Measurements from ENCODE around the gene HIGD1A. TPM values are rescaled to one million over a fixed set of nuclear protein-coding genes. Genes with fewer than 3 reads are reported as not detected.

Gene HIGD1A
- total and polyA plus RNA-seq, 7 donors: 81.0 to 169 (median 118) TPM

- 62 to 66% (median 63%) methylated on average over 4 of the region's 4 CpGs for WGBS, 3 donors
- no peaks in the 10 kb centered on the region for H3K36me3 ChIP-seq (ENCODE audit: insufficient read depth in 1 of 2, low read depth in 1 of 2)
- H3K27me3 ChIP-seq (ENCODE audit: insufficient read depth in 3 of 3, low read length in 2 of 3): no peaks in the 10 kb centered on the region
- peaks cover 4% of the 10 kb centered on the region for H3K4me1 ChIP-seq
- no peak for TF ChIP-seq CTCF (IDR thresholded peaks at IDR 0.05)
- no peak overlapping the region for H3K4me3 ChIP-seq
- intact Hi-C loops (cut with DNase I): no loop called here
- no peak overlapping the region for H3K27ac ChIP-seq
- DNase-seq (no peak), ATAC-seq (no peak)
- H3K9me3 ChIP-seq: no peaks in the 10 kb centered on the region
These were observed 23.4 kb upstream of the HIGD1A start for GRCh38 chr3:42827654-42828053.

DNA sequence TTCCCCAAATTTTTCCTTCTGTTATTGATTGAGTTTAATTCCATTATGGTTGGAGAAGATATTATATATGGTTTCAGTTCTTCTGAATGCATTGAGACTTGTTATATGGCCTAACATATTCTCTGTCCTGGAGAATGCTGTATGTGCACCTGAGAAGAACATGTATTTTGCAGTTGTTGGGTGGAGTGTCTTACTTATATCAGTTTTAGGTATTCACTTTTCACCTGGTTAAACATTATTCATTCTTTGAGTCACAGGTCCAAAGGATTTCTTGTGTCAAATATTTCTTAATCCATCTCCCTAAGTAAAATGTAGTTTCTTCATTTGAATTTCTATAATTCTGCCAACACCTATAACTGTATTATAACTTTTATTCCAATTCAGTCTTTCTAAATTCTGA lies 22.7 kb upstream of the HIGD1A start:
- H3K36me3 ChIP-seq (ENCODE audit: insufficient read depth in 1 of 2, low read depth in 1 of 2): no peaks in the 10 kb centered on the region
- H3K27me3 ChIP-seq (ENCODE audit: insufficient read depth in 3 of 3, low read length in 2 of 3): no peaks in the 10 kb centered on the region
- intact Hi-C loops (cut with DNase I): no loop called here
- H3K4me1 ChIP-seq: peaks cover 4% of the 10 kb centered on the region
- ATAC-seq (no peak), DNase-seq (no peak)
- H3K9me3 ChIP-seq: no peaks in the 10 kb centered on the region
- H3K4me3 ChIP-seq: no peak overlapping the region
- no peak overlapping the region for H3K27ac ChIP-seq
- TF ChIP-seq CTCF (IDR thresholded peaks at IDR 0.05): no peak

DNA sequence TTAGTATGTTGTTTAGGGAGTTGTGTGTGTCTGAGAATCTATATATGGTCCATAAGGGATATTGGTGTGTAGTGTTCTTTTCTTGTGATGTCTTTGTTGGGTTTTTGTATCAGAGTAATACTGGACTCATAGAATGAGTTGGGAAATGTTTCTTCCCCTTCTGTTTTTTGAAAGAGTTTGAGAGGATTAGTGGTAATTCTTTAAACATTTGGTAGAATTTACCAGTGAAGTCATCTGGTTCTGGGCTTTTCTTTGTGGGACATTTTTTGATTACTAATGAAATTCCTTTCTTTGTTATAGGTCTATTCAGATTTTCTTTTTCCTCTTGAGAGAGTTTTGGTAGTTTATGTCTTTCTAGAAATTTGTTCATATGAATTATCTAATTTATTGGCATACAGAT lies 21.9 kb upstream of the HIGD1A start:
- Histone ChIP-seq H3K4me1 (peaks cover 4% of the 10 kb centered on the region), H3K27me3 (ENCODE audit: insufficient read depth in 3 of 3, low read length in 2 of 3) (no peaks in the 10 kb centered on the region), H3K27ac (no peak overlapping the region), H3K36me3 (ENCODE audit: insufficient read depth in 1 of 2, low read depth in 1 of 2) (no peaks in the 10 kb centered on the region), H3K9me3 (no peaks in the 10 kb centered on the region), H3K4me3 (no peak overlapping the region)
- TF ChIP-seq CTCF (IDR thresholded peaks at IDR 0.05): no peak
- DNase-seq: no peak
- intact Hi-C loops (cut with DNase I): no loop called here
- no peak for ATAC-seq

DNA sequence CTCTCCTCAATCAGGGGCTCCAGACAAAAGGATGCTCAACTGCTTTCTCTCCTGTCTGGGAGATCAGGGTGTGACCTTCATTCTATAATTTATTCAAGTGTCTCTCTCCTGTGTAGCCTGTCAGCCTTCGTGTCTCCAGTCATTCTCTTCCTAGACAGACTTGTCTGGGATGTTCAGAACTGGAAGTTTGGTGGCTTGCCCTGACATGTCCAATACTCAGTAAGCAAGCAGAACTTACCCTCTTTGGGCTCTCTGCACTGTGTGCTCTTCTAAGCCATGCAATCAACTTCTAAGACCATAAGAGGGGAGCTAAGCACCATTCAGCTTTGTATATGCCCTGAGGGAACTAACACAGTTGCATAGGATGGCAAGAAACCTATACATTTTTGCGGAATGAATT lies 19.1 kb upstream of the HIGD1A start:
- intact Hi-C loops (cut with DNase I): no loop called here
- no peaks in the 10 kb centered on the region for H3K4me1 ChIP-seq
- H3K27ac ChIP-seq: no peak overlapping the region
- no peak for ATAC-seq
- no peak overlapping the region for H3K4me3 ChIP-seq
- DNase-seq: no peak
- no peaks in the 10 kb centered on the region for H3K36me3 ChIP-seq (ENCODE audit: insufficient read depth in 1 of 2, low read depth in 1 of 2)
- no peaks in the 10 kb centered on the region for H3K9me3 ChIP-seq
- H3K27me3 ChIP-seq (ENCODE audit: insufficient read depth in 3 of 3, low read length in 2 of 3): no peaks in the 10 kb centered on the region
- no peak for TF ChIP-seq CTCF (IDR thresholded peaks at IDR 0.05)
- WGBS, 3 donors: 69 to 75% (median 74%) methylated on average over 2 of the region's 2 CpGs

DNA sequence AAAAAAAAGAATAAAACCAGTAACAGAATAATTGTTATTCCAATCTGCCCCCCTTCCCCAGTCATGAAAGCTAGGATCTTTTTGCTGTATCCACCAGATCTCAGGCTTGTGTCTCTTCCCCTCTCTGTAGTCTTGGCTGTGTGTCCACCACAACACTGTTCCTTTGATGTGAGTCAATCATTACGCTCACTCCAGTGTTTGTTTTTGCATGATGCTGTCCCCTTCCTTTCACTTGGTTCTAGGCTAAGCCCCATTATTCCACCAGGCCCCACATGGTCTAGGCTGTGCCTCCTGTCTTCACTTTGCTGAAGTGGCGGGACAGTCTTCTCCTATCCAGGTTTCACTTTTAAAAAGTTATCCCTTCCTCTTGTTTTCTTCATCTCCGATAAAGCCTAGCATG lies 18.5 kb upstream of the HIGD1A start:
- Histone ChIP-seq H3K4me1 (no peaks in the 10 kb centered on the region), H3K27me3 (ENCODE audit: insufficient read depth in 3 of 3, low read length in 2 of 3) (no peaks in the 10 kb centered on the region), H3K4me3 (no peak overlapping the region), H3K9me3 (no peaks in the 10 kb centered on the region), H3K36me3 (ENCODE audit: insufficient read depth in 1 of 2, low read depth in 1 of 2) (no peaks in the 10 kb centered on the region), H3K27ac (no peak overlapping the region)
- 92 to 94% (median 94%) methylated on average over 3 of the region's 3 CpGs for WGBS, 3 donors
- ATAC-seq (no peak), DNase-seq (no peak)
- no peak for TF ChIP-seq CTCF (IDR thresholded peaks at IDR 0.05)
- intact Hi-C loops (cut with DNase I): no loop called here

Data from psoas muscle (tissue), 8 donors.